Body of pancreas (tissue), 4 donors: ENCODE measurements around the gene PRR19.

Source experiments
- POLR2A ChIP-seq, 3 donors: fragments of 450-650 bp; IDR thresholded peaks; one replicate each; pipeline ENCODE4 v1.6.1; 2016; ENCODE audit warnings: antibody characterized with exemption in 3 of 3, mild to moderate bottlenecking in 2 of 3
- TF ChIP-seq, protein P1 (sequence below), 7 experiments: fragments of 450-650 bp in 4 of 7; fragments of 200-600 bp in 3 of 7; sonication (generic) in 3 of 7; IDR thresholded peaks; one replicate each; pipeline ENCODE4 v1.5.1; 2016 to 2019; ENCODE audit warnings: antibody characterized with exemption in 7 of 7

DNA sequence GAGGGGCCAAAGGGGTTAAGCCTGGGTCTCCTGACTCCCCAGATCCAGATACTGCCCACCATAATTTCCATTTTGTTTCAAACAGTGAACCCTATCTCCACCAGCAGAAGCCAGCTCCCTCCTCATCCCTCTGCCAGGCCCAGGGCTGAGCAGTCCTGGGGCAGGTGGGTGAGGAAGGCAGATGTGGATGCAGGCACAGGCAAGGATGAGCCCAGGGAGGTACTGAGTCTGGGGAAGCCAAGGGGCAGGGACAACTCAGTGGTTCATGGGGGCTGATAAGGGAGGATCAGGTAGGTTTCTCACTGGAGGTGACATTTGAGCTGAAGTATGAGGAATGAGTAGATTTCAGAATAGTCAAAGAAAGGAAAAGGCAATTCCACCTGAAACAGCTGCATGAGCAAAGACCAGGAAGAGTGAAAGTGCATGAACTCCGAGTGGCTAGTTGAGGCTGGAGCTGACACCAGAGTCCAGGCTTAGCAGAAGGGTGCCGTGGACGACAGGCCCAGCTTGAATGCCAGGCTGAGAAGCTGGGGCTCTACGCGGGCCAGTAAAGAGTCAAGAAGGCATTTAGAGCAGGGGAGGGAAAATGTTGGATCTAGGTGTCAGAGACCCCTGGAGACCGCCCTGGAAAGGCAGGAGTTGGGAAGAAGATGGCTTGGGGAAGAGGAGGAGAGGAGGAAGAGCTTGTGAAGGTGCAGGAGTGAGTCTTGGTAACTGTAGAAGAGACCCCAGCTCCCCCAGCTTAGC is 22.6 kb upstream of the PRR19 start:
- TF ChIP-seq POLR2A (IDR thresholded peaks at IDR 0.05) = no peak
- TF ChIP-seq, protein P1, sequence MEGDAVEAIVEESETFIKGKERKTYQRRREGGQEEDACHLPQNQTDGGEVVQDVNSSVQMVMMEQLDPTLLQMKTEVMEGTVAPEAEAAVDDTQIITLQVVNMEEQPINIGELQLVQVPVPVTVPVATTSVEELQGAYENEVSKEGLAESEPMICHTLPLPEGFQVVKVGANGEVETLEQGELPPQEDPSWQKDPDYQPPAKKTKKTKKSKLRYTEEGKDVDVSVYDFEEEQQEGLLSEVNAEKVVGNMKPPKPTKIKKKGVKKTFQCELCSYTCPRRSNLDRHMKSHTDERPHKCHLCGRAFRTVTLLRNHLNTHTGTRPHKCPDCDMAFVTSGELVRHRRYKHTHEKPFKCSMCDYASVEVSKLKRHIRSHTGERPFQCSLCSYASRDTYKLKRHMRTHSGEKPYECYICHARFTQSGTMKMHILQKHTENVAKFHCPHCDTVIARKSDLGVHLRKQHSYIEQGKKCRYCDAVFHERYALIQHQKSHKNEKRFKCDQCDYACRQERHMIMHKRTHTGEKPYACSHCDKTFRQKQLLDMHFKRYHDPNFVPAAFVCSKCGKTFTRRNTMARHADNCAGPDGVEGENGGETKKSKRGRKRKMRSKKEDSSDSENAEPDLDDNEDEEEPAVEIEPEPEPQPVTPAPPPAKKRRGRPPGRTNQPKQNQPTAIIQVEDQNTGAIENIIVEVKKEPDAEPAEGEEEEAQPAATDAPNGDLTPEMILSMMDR (IDR thresholded peaks at IDR 0.05) = no peak
